BE2C (cell line): ENCODE results near the gene PTPRN2.

Experiments used
- DNase-seq: peaks from one replicate; pipeline ENCODE4 v3.0.0-alpha.2; 2020
- H3K27me3 ChIP-seq: fragments of 250-450 bp; sonication (Bioruptor Pico); 2 replicates; pipeline ENCODE4 v1.5.1; 2020; ENCODE audit warnings: mild to moderate bottlenecking
- H3K36me3 ChIP-seq: fragments of 250-450 bp; sonication (Bioruptor Pico); 2 replicates; pipeline ENCODE4 v1.5.1; 2020; ENCODE audit warnings: mild to moderate bottlenecking
- H3K4me1 ChIP-seq: fragments of 250-450 bp; sonication (Bioruptor Pico); 2 replicates; pipeline ENCODE4 v1.5.1; 2020
- H3K4me3 ChIP-seq: 2 replicates; pipeline ENCODE4 v1.5.1; 2011; ENCODE audit warnings: low read depth, low read length
- H3K9me3 ChIP-seq: fragments of 250-450 bp; sonication (Bioruptor Pico); 2 replicates; pipeline ENCODE4 v1.5.1; 2020
- CTCF ChIP-seq: IDR thresholded peaks from 2 replicates; pipeline ENCODE4 v1.5.1; 2012; ENCODE audit warnings: mild to moderate bottlenecking, low read depth, low read length

Gene PTPRN2

GRCh38 chr7:157814931-157815705 is 772.5 kb downstream of the PTPRN2 start:
- no peak for TF ChIP-seq CTCF
- Histone ChIP-seq H3K4me3 (no peak overlapping the region), H3K9me3 (no peaks in the 10 kb centered on the region; the same call in 1 of the 2 replicates), H3K36me3 (no peaks in the 10 kb centered on the region), H3K27me3 (no peaks in the 10 kb centered on the region), H3K4me1 (no peaks in the 10 kb centered on the region)
- no peak for DNase-seq

GRCh38 chr7:157813741-157814661 is 773.6 kb downstream of the PTPRN2 start:
- no peak for DNase-seq
- Histone ChIP-seq H3K27me3 (no peaks in the 10 kb centered on the region), H3K9me3 (no peaks in the 10 kb centered on the region; the same call in 1 of the 2 replicates), H3K4me1 (no peaks in the 10 kb centered on the region), H3K4me3 (no peak overlapping the region), H3K36me3 (no peaks in the 10 kb centered on the region)
- no peak for TF ChIP-seq CTCF

- no peaks in the 10 kb centered on the region for H3K4me1 ChIP-seq
- H3K36me3 ChIP-seq: no peaks in the 10 kb centered on the region
- no peak for DNase-seq
- no peaks in the 10 kb centered on the region for H3K27me3 ChIP-seq
- H3K4me3 ChIP-seq: no peak overlapping the region
- peaks cover 1% of the 10 kb centered on the region; the same call in 1 of the 2 replicates for H3K9me3 ChIP-seq
- no peak for TF ChIP-seq CTCF
Observed at GRCh38 chr7:157813053-157813452, 774.6 kb downstream of the PTPRN2 start.

- no peaks in the 10 kb centered on the region for H3K36me3 ChIP-seq
- TF ChIP-seq CTCF: no peak
Observed at GRCh38 chr7:157811946-157812345, 775.7 kb downstream of the PTPRN2 start.

GRCh38 chr7:157809863-157810851 is 777.5 kb downstream of the PTPRN2 start:
- no peak overlapping the region for H3K4me3 ChIP-seq
- DNase-seq: no peak
- TF ChIP-seq CTCF: no peak
- no peaks in the 10 kb centered on the region for H3K27me3 ChIP-seq
- H3K4me1 ChIP-seq: no peaks in the 10 kb centered on the region
- peaks cover 3% of the 10 kb centered on the region; the same call in 1 of the 2 replicates for H3K9me3 ChIP-seq
- no peaks in the 10 kb centered on the region for H3K36me3 ChIP-seq

More at GRCh38 chr7:157811946-157812345, 775.7 kb downstream of the PTPRN2 start:
- H3K27me3 ChIP-seq: no peaks in the 10 kb centered on the region
- H3K9me3 ChIP-seq: peaks cover 3% of the 10 kb centered on the region; the same call in 1 of the 2 replicates
- DNase-seq: no peak
- no peaks in the 10 kb centered on the region for H3K4me1 ChIP-seq
- H3K4me3 ChIP-seq: no peak overlapping the region
